Naive thymus-derived CD4-positive, alpha-beta T cell (primary cell): ENCODE data around the gene CYP39A1. TPM values are rescaled to one million over a fixed set of nuclear protein-coding genes. Genes with fewer than 3 reads are reported as not detected.

Source experiments
- polyA plus RNA-seq, 2 donors: library from polyadenylated mRNA; unstranded; fragments of 300-500 nt; fragmentation: Illumina TruSeq; gene quantifications; one replicate each; pipeline ENCODE4 v1.2.3, GENCODE V29; 2021
- total RNA-seq, 6 experiments: library from RNA in 5 of 6; stranded (reverse) in 5 of 6; gene quantifications; 1 replicate in 5 of 6; 2 replicates in 1 of 6; pipeline ENCODE4 v1.2.3 and lab custom pipeline; 2021 to 2026

Gene CYP39A1
- total and polyA plus RNA-seq, 7 experiments from 2014 or later: not detected

Other genes with a start within 250 kb of the CYP39A1 start
- gene RCAN2, start 161.4 kb downstream of the CYP39A1 start, total RNA-seq: 1 to 10 TPM in 1 of 5 experiments, not detected in 4; 1.0 TPM
- not detected for gene RCAN2, start 161.4 kb downstream of the CYP39A1 start, polyA plus RNA-seq
- 1 to 10 TPM in 3 of 5 experiments, under 1 TPM in 1, not detected in 1; 0.50 to 5.7 (median 2.6) TPM for gene SLC25A27, start 157 bp upstream of the CYP39A1 start, total RNA-seq
- gene SLC25A27, start 157 bp upstream of the CYP39A1 start, polyA plus RNA-seq: under 1 TPM in 1 of 2 donors, not detected in 1; 0.48 TPM
- under 1 TPM in 2 of 5 experiments, not detected in 3; 0.03 to 0.11 TPM for gene TDRD6, start 35.1 kb upstream of the CYP39A1 start, total RNA-seq
- gene TDRD6, start 35.1 kb upstream of the CYP39A1 start, polyA plus RNA-seq: not detected
- 1 to 10 TPM in 3 of 5 experiments, under 1 TPM in 1, not detected in 1; 0.88 to 8.9 (median 6.2) TPM for gene PLA2G7, start 82.6 kb upstream of the CYP39A1 start, total RNA-seq
- gene PLA2G7, start 82.6 kb upstream of the CYP39A1 start, polyA plus RNA-seq: not detected
- gene ANKRD66, start 94.1 kb upstream of the CYP39A1 start, total RNA-seq: not detected
- gene ANKRD66, start 94.1 kb upstream of the CYP39A1 start, polyA plus RNA-seq: not detected
- gene MEP1A, start 140.6 kb upstream of the CYP39A1 start, total RNA-seq: not detected
- not detected for gene MEP1A, start 140.6 kb upstream of the CYP39A1 start, polyA plus RNA-seq